Activated T-helper 1 cell treated with anti-CD3 and anti-CD28 coated beads, Interleukin-12 subunit alpha, Interleukin-12 subunit beta, Interleukin-2, Interleukin-4 antibody, amounts not matched to agents 30 ng/mL and 10 ng/mL and 1 ng/mL, durations not matched to agents 14 hours and 24 hours and 36 hours (primary cell): Measurements from ENCODE around the gene DNTT. TPM values are rescaled to one million over a fixed set of nuclear protein-coding genes. Genes with fewer than 3 reads are reported as not detected.

Source experiments
- DNase-seq: peaks from one replicate; pipeline ENCODE4 v3.0.0; 2021; ENCODE audit warnings: low spot score
- H3K27ac Mint-ChIP-seq: one replicate; pipeline ENCODE4 v1.8.0; 2021; ENCODE audit warnings: mild to moderate bottlenecking, mixed read lengths
- H3K27me3 Mint-ChIP-seq: one replicate; pipeline ENCODE4 v1.8.0; 2022; ENCODE audit warnings: mild to moderate bottlenecking, moderate library complexity, mixed read lengths; ENCODE audit not compliant: insufficient read depth
- H3K36me3 Mint-ChIP-seq: one replicate; pipeline ENCODE4 v1.8.0; 2021; ENCODE audit warnings: low read depth, mixed read lengths
- H3K4me1 Mint-ChIP-seq: one replicate; pipeline ENCODE4 v1.8.0; 2021; ENCODE audit warnings: low read depth, mixed read lengths
- H3K4me3 Mint-ChIP-seq: one replicate; pipeline ENCODE4 v1.8.0; 2021; ENCODE audit warnings: mild to moderate bottlenecking, moderate library complexity, mixed read lengths
- H3K9me3 Mint-ChIP-seq: one replicate; pipeline ENCODE4 v1.8.0; 2021; ENCODE audit warnings: mixed read lengths
- intact Hi-C: fragments of 100-400 bp; cut with micrococcal nuclease; formaldehyde crosslinking; loops from one replicate; pipeline ENCODE4 v1.15.1; 2024
- total RNA-seq: library from RNA; stranded (reverse); gene quantifications from 2 replicates; pipeline ENCODE4 v1.2.3, GENCODE V29; 2022

DNTT gene
- total RNA-seq, 1 donor from 2014 or later, result not detected

- Mint-ChIP-seq H3K27ac (no peak overlapping the region), H3K4me3 (no peak overlapping the region), H3K9me3 (no peaks in the 10 kb centered on the region), H3K36me3 (no peaks in the 10 kb centered on the region), H3K27me3 (peaks cover 23% of the 10 kb centered on the region), H3K4me1 (no peaks in the 10 kb centered on the region)
- intact Hi-C loops, result no loop called here
- no peak for DNase-seq
Observed at GRCh38 chr10:96268341-96268909, 35.8 kb upstream of the DNTT start.

DNA sequence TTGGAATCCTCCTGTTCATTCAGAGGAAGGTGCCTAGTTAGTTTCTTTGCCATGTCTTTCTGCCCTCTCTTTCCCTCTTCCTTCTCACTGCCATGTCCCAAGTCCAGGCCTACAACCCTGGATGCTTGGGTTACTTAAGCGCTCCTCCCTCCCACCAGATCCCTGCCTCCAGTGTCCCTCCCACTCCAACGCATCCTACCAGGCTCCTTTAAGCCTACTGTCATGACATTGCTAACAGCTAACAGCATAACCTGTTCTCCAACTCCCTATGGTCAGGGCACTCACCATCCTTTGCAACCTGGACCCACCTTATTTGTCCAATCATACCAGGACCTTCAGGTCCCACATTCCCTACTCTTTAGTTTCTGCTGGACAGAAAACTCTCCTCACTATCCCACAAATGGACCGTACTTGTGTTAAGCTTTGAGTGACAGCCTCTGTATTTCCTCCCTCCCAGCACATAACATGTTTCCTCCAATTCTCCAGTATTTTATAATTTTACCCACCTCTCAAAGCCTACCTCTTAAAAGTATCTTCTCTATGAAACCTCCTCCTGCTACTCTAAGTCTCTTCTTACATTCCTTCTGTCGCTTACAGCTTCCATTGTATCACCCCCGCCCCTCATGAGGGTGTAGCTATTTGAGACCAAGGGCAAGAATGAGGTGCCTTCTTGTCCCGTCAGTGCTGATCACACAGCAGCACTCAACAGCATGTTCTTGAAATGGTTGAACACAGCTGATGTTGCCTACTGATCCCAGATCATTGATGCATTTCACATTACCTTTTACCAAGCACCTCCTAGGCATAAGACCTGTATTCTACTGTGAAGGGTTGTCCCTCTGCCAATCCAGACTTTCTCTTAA, 34.6 kb upstream of the DNTT start:
- intact Hi-C loops, result no loop called here
- H3K4me3 Mint-ChIP-seq, result no peak overlapping the region

GRCh38 chr10:96270571-96270970, 33.7 kb upstream of the DNTT start:
- H3K4me1 Mint-ChIP-seq, result no peaks in the 10 kb centered on the region

More for the DNA sequence above, 34.6 kb upstream of the DNTT start:
- peaks cover 23% of the 10 kb centered on the region for H3K27me3 Mint-ChIP-seq
- H3K4me1 Mint-ChIP-seq, result no peaks in the 10 kb centered on the region
- DNase-seq, result no peak
- no peaks in the 10 kb centered on the region for H3K9me3 Mint-ChIP-seq
- H3K36me3 Mint-ChIP-seq, result no peaks in the 10 kb centered on the region
- no peak overlapping the region for H3K27ac Mint-ChIP-seq

DNA sequence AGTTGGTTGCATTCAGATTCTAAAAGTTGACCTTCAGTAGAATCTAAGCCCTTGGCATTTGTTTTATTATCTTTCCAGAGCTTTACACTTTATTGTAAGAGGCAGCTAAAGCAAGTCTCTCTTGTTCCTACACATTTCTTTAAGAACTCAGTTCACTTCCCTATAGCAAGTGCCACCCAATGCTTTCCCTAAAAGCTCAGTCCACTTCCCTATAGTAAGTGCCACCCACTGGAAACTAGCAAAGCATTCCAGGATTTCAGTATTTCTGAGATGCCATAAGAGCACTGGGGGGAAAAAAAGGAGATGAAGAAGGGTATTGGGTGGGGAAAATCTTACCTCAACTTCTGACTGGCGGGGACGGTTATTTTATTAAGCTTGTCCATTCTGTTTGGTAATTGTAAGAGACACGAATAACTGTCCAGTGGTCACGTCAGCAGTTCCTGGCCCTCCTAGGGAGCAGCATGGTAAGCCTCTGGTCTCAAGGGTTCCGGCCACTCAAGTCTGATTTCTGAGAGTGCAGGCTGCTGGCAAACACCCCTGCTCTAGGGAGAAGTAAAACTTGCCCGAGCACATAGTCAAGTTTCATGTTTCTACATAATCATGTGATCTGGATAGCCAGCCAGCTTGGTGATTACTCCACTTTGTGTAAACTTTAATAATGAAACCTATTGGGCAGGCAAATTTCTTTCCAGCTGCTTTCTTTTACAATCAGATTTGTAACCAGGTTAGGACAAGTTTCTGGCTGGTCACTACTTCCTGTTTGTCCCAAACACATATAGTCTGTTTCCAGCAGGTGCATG, 33.0 kb upstream of the DNTT start, which contains the start of gene BLNK:
TSS of gene BLNK (minus strand) at position 554 of the 800 bp plus-strand sequence. CDS start at position 383, 171 bp downstream.
- H3K27me3 Mint-ChIP-seq, result peaks cover 23% of the 10 kb centered on the region
- no peak within 1 kb of the TSS for H3K4me3 Mint-ChIP-seq
- H3K4me1 Mint-ChIP-seq, result no peaks in the 10 kb centered on the region
- no peak within 1 kb of the TSS for H3K27ac Mint-ChIP-seq
- H3K9me3 Mint-ChIP-seq, result no peaks in the 10 kb centered on the region
- no peak for DNase-seq
- H3K36me3 Mint-ChIP-seq, result no peaks in the 10 kb centered on the region
- intact Hi-C loops, result no loop called here

More at GRCh38 chr10:96270571-96270970, 33.7 kb upstream of the DNTT start:
- H3K27ac Mint-ChIP-seq, result no peak overlapping the region
- H3K36me3 Mint-ChIP-seq, result no peaks in the 10 kb centered on the region
- H3K9me3 Mint-ChIP-seq, result no peaks in the 10 kb centered on the region
- DNase-seq, result no peak
- no peak overlapping the region for H3K4me3 Mint-ChIP-seq
- peaks cover 23% of the 10 kb centered on the region for H3K27me3 Mint-ChIP-seq
- intact Hi-C loops, result no loop called here

GRCh38 chr10:96272316-96273280, 31.6 kb upstream of the DNTT start:
- intact Hi-C loops, result no loop called here
- Mint-ChIP-seq H3K4me1 (no peaks in the 10 kb centered on the region), H3K9me3 (no peaks in the 10 kb centered on the region), H3K27ac (no peak overlapping the region), H3K36me3 (no peaks in the 10 kb centered on the region), H3K4me3 (no peak overlapping the region), H3K27me3 (peaks cover 19% of the 10 kb centered on the region)
- DNase-seq, result no peak

DNA sequence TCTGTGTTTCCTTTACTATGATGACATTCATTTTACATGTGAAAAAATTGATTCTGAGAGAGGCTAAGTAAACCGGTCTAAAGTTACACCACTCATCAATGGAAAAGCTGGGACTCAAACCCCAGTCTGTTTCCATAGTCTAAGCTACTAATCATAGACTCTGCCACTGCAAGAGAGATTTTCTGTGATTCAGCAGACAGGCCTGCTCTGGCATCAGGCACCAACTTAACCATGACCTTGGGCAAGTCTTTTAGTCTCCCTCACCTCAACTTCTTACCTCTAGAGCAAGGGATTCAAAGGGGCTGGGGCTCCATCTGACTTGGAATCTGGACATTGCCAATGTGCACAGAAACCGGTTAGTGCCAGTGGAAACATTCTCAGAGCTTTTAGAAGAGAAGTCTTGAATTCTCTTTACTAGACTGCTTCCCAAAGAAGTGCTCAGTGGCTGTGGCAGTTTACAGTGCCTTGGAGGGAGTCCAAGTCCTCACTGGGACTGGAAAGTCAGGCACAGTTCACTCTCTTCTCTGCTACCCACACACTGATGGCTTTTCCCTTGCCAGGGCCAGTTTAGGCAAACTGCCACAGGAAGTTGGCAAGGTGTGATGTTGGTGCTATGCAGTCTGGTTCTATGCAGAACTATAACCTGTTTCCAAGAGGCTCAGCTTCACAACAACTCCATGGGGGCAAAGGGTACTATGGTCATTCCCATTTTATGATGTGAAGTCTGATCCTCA, 28.4 kb upstream of the DNTT start:
- Mint-ChIP-seq H3K27me3 (peaks cover 17% of the 10 kb centered on the region), H3K4me1 (no peaks in the 10 kb centered on the region), H3K27ac (no peak overlapping the region), H3K9me3 (no peaks in the 10 kb centered on the region), H3K4me3 (no peak overlapping the region), H3K36me3 (no peaks in the 10 kb centered on the region)
- no peak for DNase-seq
- intact Hi-C loops, result no loop called here

GRCh38 chr10:96276426-96276825, 27.8 kb upstream of the DNTT start:
- Mint-ChIP-seq H3K27me3 (peaks cover 17% of the 10 kb centered on the region), H3K9me3 (no peaks in the 10 kb centered on the region), H3K36me3 (no peaks in the 10 kb centered on the region), H3K4me3 (no peak overlapping the region), H3K4me1 (no peaks in the 10 kb centered on the region), H3K27ac (no peak overlapping the region)
- no peak for DNase-seq
- intact Hi-C loops, result no loop called here

DNA sequence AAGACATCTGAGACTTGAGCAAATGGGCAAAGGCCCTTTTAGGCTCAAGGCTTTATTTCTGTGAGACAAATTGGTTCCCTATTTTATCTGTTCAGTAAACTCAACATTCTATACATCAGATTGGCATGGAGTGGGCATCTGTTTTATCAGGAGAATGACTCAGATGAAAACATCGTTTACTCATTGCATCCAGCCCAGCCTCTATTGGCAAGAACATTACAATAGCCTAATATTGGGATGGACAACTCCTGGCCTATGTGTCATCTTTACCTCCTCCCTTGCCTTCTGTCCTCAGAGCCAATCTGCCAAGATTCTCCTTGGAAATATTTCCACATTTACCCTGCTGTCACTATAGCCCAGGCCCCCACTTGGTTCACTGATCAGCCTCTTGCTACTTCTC, 27.4 kb upstream of the DNTT start:
- intact Hi-C loops, result no loop called here
- Mint-ChIP-seq H3K36me3 (no peaks in the 10 kb centered on the region), H3K9me3 (no peaks in the 10 kb centered on the region), H3K4me3 (no peak overlapping the region), H3K4me1 (no peaks in the 10 kb centered on the region), H3K27me3 (peaks cover 17% of the 10 kb centered on the region), H3K27ac (no peak overlapping the region)
- no peak for DNase-seq

- intact Hi-C loops, result no loop called here
- peaks cover 6% of the 10 kb centered on the region for H3K27me3 Mint-ChIP-seq
- H3K4me3 Mint-ChIP-seq, result no peak overlapping the region
- H3K36me3 Mint-ChIP-seq, result no peaks in the 10 kb centered on the region
- H3K4me1 Mint-ChIP-seq, result no peaks in the 10 kb centered on the region
- no peaks in the 10 kb centered on the region for H3K9me3 Mint-ChIP-seq
- H3K27ac Mint-ChIP-seq, result no peak overlapping the region
- DNase-seq, result no peak
Observed at GRCh38 chr10:96279191-96279641, 25.0 kb upstream of the DNTT start.

DNA sequence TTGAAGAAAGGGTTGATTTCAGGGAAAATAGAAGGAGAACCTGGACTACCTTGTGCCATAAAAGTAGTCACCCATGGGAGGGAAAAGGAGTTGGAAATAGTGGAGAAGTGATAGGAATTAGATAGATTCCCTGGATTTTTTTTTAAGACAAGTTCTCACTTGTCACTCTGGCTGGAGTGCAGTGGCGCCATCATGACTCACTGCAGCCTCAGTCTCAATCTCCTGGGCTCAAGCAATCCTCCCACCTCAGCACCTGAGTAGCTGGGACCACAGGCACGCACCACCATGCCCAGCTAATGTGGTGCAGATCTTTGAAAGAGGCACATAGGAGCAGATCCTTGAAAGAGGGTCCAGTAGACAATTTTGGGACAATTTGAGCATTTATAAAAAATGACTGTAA, 23.4 kb upstream of the DNTT start:
- Mint-ChIP-seq H3K27ac (no peak overlapping the region), H3K4me1 (no peaks in the 10 kb centered on the region)
- intact Hi-C loops, result no loop called here

GRCh38 chr10:96281444-96282029, 22.7 kb upstream of the DNTT start:
- Mint-ChIP-seq H3K27me3 (peaks cover 5% of the 10 kb centered on the region), H3K9me3 (no peaks in the 10 kb centered on the region), H3K36me3 (no peaks in the 10 kb centered on the region), H3K4me3 (no peak overlapping the region), H3K27ac (no peak overlapping the region), H3K4me1 (no peaks in the 10 kb centered on the region)
- intact Hi-C loops, result no loop called here
- no peak for DNase-seq

More for the DNA sequence above, 23.4 kb upstream of the DNTT start:
- H3K36me3 Mint-ChIP-seq, result no peaks in the 10 kb centered on the region
- H3K9me3 Mint-ChIP-seq, result no peaks in the 10 kb centered on the region
- DNase-seq, result no peak
- peaks cover 6% of the 10 kb centered on the region for H3K27me3 Mint-ChIP-seq
- no peak overlapping the region for H3K4me3 Mint-ChIP-seq
